ENCODE measurements around the gene MYPN.

GRCh38 chr10:68067508-68067907 lies 41.8 kb upstream of the MYPN start:
- TF ChIP-seq CTCF (IDR thresholded peaks at IDR 0.05; ENCODE audit: low read depth, low read length): no peak
- TF ChIP-seq MYC (IDR thresholded peaks at IDR 0.05; ENCODE audit: low read depth, low read length): no peak
